DMS153 (cell line): ENCODE data around the gene TNFSF18.
"Not testable (repeated sequence)": the region's sequence is repeated elsewhere in the genome, so short reads cannot be mapped to it uniquely, and the experiment has no call there.

Experiments
- DNase-seq: peaks from one replicate; lab custom pipeline; 2025; lab: John Stamatoyannopoulos, UW

The TNFSF18 gene

GRCh38 chr1:173050865-173051264 lies at the start of gene TNFSF18:
Gene TNFSF18, minus strand, starts transcription at chr1:173050941. Its CDS starts 45 bp downstream, at chr1:173050896.
- peak; percentile 41 for DNase-seq

GRCh38 chr1:173099166-173099565 lies 48.4 kb upstream of the TNFSF18 start:
- DNase-seq: no peak

- no peak for DNase-seq
These were observed 47.4 kb upstream of the TNFSF18 start for GRCh38 chr1:173098117-173098516.

- no peak for DNase-seq
These were observed 46.3 kb upstream of the TNFSF18 start for GRCh38 chr1:173097001-173097400.

GRCh38 chr1:173095632-173096031 lies 44.9 kb upstream of the TNFSF18 start:
- no peak for DNase-seq

- no peak for DNase-seq
These were observed 43.8 kb upstream of the TNFSF18 start for GRCh38 chr1:173094541-173094940.

- DNase-seq: no peak
These were observed 43.1 kb upstream of the TNFSF18 start for GRCh38 chr1:173093691-173094445.

- no peak for DNase-seq
These were observed 33.6 kb upstream of the TNFSF18 start for GRCh38 chr1:173084292-173084691.

- no peak for DNase-seq
These were observed 32.2 kb upstream of the TNFSF18 start for GRCh38 chr1:173082913-173083312.

GRCh38 chr1:173074217-173074616 lies 23.5 kb upstream of the TNFSF18 start:
- not testable (repeated sequence) for DNase-seq

- no peak for DNase-seq
These were observed 13.3 kb upstream of the TNFSF18 start for GRCh38 chr1:173064011-173064410.

GRCh38 chr1:173063171-173063570 lies 12.4 kb upstream of the TNFSF18 start:
- DNase-seq: no peak

GRCh38 chr1:173062150-173062938 lies 11.6 kb upstream of the TNFSF18 start:
- peak; percentile 65 for DNase-seq

- DNase-seq: no peak
These were observed 7.8 kb upstream of the TNFSF18 start for GRCh38 chr1:173058556-173058955.

- no peak for DNase-seq
These were observed 7.2 kb upstream of the TNFSF18 start for GRCh38 chr1:173057984-173058383.

GRCh38 chr1:173056365-173056764 lies 5.6 kb upstream of the TNFSF18 start:
- no peak for DNase-seq

- DNase-seq: no peak
These were observed 2.0 kb upstream of the TNFSF18 start for GRCh38 chr1:173052681-173053196.

GRCh38 chr1:173049322-173049633 lies 1.5 kb downstream of the TNFSF18 start:
- no peak for DNase-seq

- no peak for DNase-seq
These were observed 2.0 kb downstream of the TNFSF18 start for GRCh38 chr1:173048621-173049321.

GRCh38 chr1:173044656-173045055 lies 6.1 kb downstream of the TNFSF18 start:
- no peak for DNase-seq

GRCh38 chr1:173043253-173043652 lies 7.5 kb downstream of the TNFSF18 start:
- peak; percentile 24 for DNase-seq

GRCh38 chr1:173042806-173043205 lies 7.9 kb downstream of the TNFSF18 start:
- DNase-seq: no peak

GRCh38 chr1:173039626-173040025 lies 11.1 kb downstream of the TNFSF18 start:
- no peak for DNase-seq
